Keratinocyte (primary cell): ENCODE data around the gene COL8A1.

Source experiments
- CTCF ChIP-seq, 3 experiments: IDR thresholded peaks in 1 of 3; conservative IDR thresholded peaks in 1 of 3; optimal IDR thresholded peaks in 1 of 3; 2 replicates in 2 of 3; 3 replicates in 1 of 3; pipeline versions ENCODE3 to v1.5.1; 2011; ENCODE audit warnings: low read length in 3 of 3, mild to moderate bottlenecking in 3 of 3, moderate library complexity in 2 of 3, control low read depth in 1 of 3, inconsistent platforms in 1 of 3; ENCODE audit not compliant: insufficient read depth in 2 of 3; ENCODE audit errors: extremely low read depth in 1 of 3
- EZH2 ChIP-seq: IDR thresholded peaks from one replicate; pipeline ENCODE4 v1.6.1; 2012; ENCODE audit warnings: inconsistent platforms, mild to moderate bottlenecking, low read length, moderate library complexity

GRCh38 chr3:99639579-99639978, 1.2 kb downstream of the COL8A1 start:
- TF ChIP-seq CTCF (optimal IDR thresholded peaks at IDR 0.05 in 1 of 3, IDR thresholded peaks at IDR 0.05 in 1 of 3, conservative IDR thresholded peaks at IDR 0.05 in 1 of 3; ENCODE audit: extremely low read depth in 1 of 3, insufficient read depth in 2 of 3, low read length in 3 of 3) (no peak), EZH2 (no peak)
